Kidney tubule cell (primary cell): ENCODE data around the gene IPO5.
A peak's percentile ranks its signal among the peaks of the same experiment; 100 is the strongest.
"Not testable (repeated sequence)": the region's sequence is repeated elsewhere in the genome, so short reads cannot be mapped to it uniquely, and the experiment has no call there.

Experiments
- DNase-seq: peaks from one replicate; pipeline ENCODE4 v3.0.0-alpha.2; 2018; ENCODE audit warnings: low spot score

Gene IPO5

GRCh38 chr13:98014766-98015165 is 61.3 kb downstream of the IPO5 start:
- peak; percentile 57 for DNase-seq

GRCh38 chr13:98018293-98018692 is 64.8 kb downstream of the IPO5 start:
- no peak for DNase-seq

- DNase-seq, result no peak
Observed at GRCh38 chr13:98019186-98019585, 65.7 kb downstream of the IPO5 start.

- DNase-seq, result peak; percentile 25
Observed at GRCh38 chr13:98020271-98020670, 66.8 kb downstream of the IPO5 start.

- DNase-seq, result peak; percentile 70
Observed at GRCh38 chr13:98022210-98022609, 68.7 kb downstream of the IPO5 start.

GRCh38 chr13:98025480-98026025 is 72.1 kb downstream of the IPO5 start:
- no peak for DNase-seq

GRCh38 chr13:98026457-98026857 is 73.0 kb downstream of the IPO5 start:
- peak; percentile 26 for DNase-seq

GRCh38 chr13:98032168-98032567 is 78.7 kb downstream of the IPO5 start:
- DNase-seq, result no peak

- peak; percentile 87 for DNase-seq
Observed at GRCh38 chr13:98033277-98034247, 80.1 kb downstream of the IPO5 start.

- no peak for DNase-seq
Observed at GRCh38 chr13:98035373-98035772, 81.9 kb downstream of the IPO5 start.

GRCh38 chr13:98036564-98037302 is 83.3 kb downstream of the IPO5 start:
- not testable (repeated sequence) for DNase-seq

GRCh38 chr13:98039261-98039660 is 85.8 kb downstream of the IPO5 start:
- no peak for DNase-seq

- DNase-seq, result no peak
Observed at GRCh38 chr13:98039964-98040363, 86.5 kb downstream of the IPO5 start.

- no peak for DNase-seq
Observed at GRCh38 chr13:98041081-98041820, 87.8 kb downstream of the IPO5 start.

- peak; percentile 86 for DNase-seq
Observed at GRCh38 chr13:98044301-98044700, 90.8 kb downstream of the IPO5 start.

- not testable (repeated sequence) for DNase-seq
Observed at GRCh38 chr13:98047785-98048184, 94.3 kb downstream of the IPO5 start.

- DNase-seq, result no peak
Observed at GRCh38 chr13:98048265-98048664, 94.8 kb downstream of the IPO5 start.

GRCh38 chr13:98050041-98050466 is 96.6 kb downstream of the IPO5 start:
- peak; percentile 82 for DNase-seq

GRCh38 chr13:98052412-98052811 is 98.9 kb downstream of the IPO5 start:
- DNase-seq, result no peak

GRCh38 chr13:98054301-98054700 is 100.8 kb downstream of the IPO5 start:
- no peak for DNase-seq

- DNase-seq, result no peak
Observed at GRCh38 chr13:98055623-98056022, 102.1 kb downstream of the IPO5 start.

- no peak for DNase-seq
Observed at GRCh38 chr13:98056839-98057410, 103.5 kb downstream of the IPO5 start.
